HepG2 (cell line): ENCODE measurements around the gene DLG2. TPM values are rescaled to one million over a fixed set of nuclear protein-coding genes. Genes with fewer than 3 reads are reported as not detected.

Experiments used
- ATAC-seq: fragments of 200-7000 bp; cut with Tn5 transposase; 3 replicates; pipeline ENCODE4 v1.9.1; 2020; ENCODE audit warnings: mild to moderate bottlenecking, moderate library complexity
- BruUV-seq: library from RNA; stranded (reverse); fragments of 400-500 nt; replicated peaks from 2 replicates; lab custom pipeline; 2021; lab: Mats Ljungman, UMichigan
- CTCF ChIA-PET: fragments of 300-600 bp; formaldehyde crosslinking; extraction: SDS; loops from one replicate; lab custom pipeline; 2021; ENCODE audit warnings: low total read pairs, inconsistent platforms, low intra/inter-chr PET ratio; lab: Yijun Ruan, JAX
- POLR2A ChIA-PET: fragments of 350-600 bp; sonication (Branson Sonifier 250); formaldehyde crosslinking; loops from one replicate; lab custom pipeline; 2020; ENCODE audit warnings: antibody characterized with exemption, inconsistent platforms; lab: Yijun Ruan, JAX
- DNase-seq: peaks from one replicate; pipeline ENCODE4 v3.0.0-alpha.2; 2015; ENCODE audit warnings: low spot score
- FAIRE-seq: peaks from 3 replicates; lab custom pipeline; 2011; peaks lifted over from hg19 to GRCh38; lab: Jason Lieb, UNC
- H2AFZ ChIP-seq: one replicate; pipeline ENCODE4 v1.6.1; 2011; ENCODE audit warnings: low read length, inconsistent platforms
- H3K27ac ChIP-seq: fragments of 300-600 bp; 3 replicates; pipeline ENCODE4 v1.8.0; 2011; ENCODE audit warnings: mixed run types, mild to moderate bottlenecking, mixed read lengths, low read length, inconsistent platforms; ENCODE audit not compliant: insufficient read depth; ENCODE audit errors: extremely low read length
- H3K27me3 ChIP-seq, 2 experiments: fragments of 200-600 bp in 1 of 2; 2 replicates in 1 of 2; 3 replicates in 1 of 2; pipeline versions ENCODE4 v1.6.0 to v1.8.0; 2011; ENCODE audit warnings: low read length in 2 of 2, mild to moderate bottlenecking in 2 of 2, moderate library complexity in 2 of 2, inconsistent platforms in 1 of 2; ENCODE audit not compliant: insufficient read depth in 2 of 2, control insufficient read depth in 1 of 2
- H3K36me3 ChIP-seq, 2 experiments: fragments of 200-600 bp in 1 of 2; replicated peaks in 1 of 2; 2 replicates in 1 of 2; 3 replicates in 1 of 2; pipeline versions ENCODE4 v1.5.1 to v1.8.0; 2011; ENCODE audit warnings: low read length in 2 of 2, inconsistent platforms in 1 of 2; ENCODE audit not compliant: insufficient read depth in 2 of 2, control insufficient read depth in 1 of 2
- H3K4me1 ChIP-seq: 2 replicates; pipeline ENCODE4 v1.5.1; 2012; ENCODE audit warnings: low read length, inconsistent platforms; ENCODE audit not compliant: insufficient read depth
- H3K4me2 ChIP-seq: 2 replicates; pipeline ENCODE4 v1.6.0; 2011; ENCODE audit warnings: low read depth, low read length, inconsistent platforms
- H3K4me3 ChIP-seq, 3 experiments: fragments of 200-600 bp in 1 of 3; sonication (generic), shearing (Covaris generic) in 1 of 3; replicated peaks in 1 of 3; 2 replicates each; pipeline ENCODE4 v1.5.1; 2011 to 2016; ENCODE audit warnings: low read length in 3 of 3, inconsistent platforms in 2 of 3, low read depth in 2 of 3, mild to moderate bottlenecking in 2 of 3, control low read depth in 1 of 3, mixed read lengths in 1 of 3; ENCODE audit not compliant: insufficient read depth in 1 of 3
- H3K79me2 ChIP-seq: one replicate; pipeline ENCODE4 v1.6.1; 2011; ENCODE audit warnings: low read length, inconsistent platforms; ENCODE audit not compliant: insufficient read depth
- H3K9ac ChIP-seq: 2 replicates; pipeline ENCODE4 v1.6.0; 2011; ENCODE audit warnings: mild to moderate bottlenecking, low read depth, low read length, inconsistent platforms; ENCODE audit not compliant: insufficient read depth
- H3K9me3 ChIP-seq: 2 replicates; pipeline ENCODE4 v1.5.1; 2012; ENCODE audit warnings: mild to moderate bottlenecking, low read length
- H4K20me1 ChIP-seq: 2 replicates; pipeline ENCODE4 v1.6.0; 2011; ENCODE audit warnings: inconsistent platforms, mild to moderate bottlenecking, low read length, moderate library complexity; ENCODE audit not compliant: insufficient read depth
- CBX2 ChIP-seq, 2 experiments: fragments of 200-600 bp in 1 of 2; sonication (generic); formaldehyde crosslinking in 1 of 2; IDR thresholded peaks; 2 replicates each; pipeline versions ENCODE4 v1.7.0 to v1.8.1; 2018 to 2022; ENCODE audit warnings: low read depth in 2 of 2, low read length in 1 of 2, mild to moderate bottlenecking in 1 of 2, missing genetic modification reagents in 1 of 2
- E2F1 ChIP-seq: sonication (generic); formaldehyde crosslinking; IDR thresholded peaks from 2 replicates; pipeline ENCODE4 v1.5.0; 2020; ENCODE audit warnings: missing genetic modification reagents
- ELF4 ChIP-seq: sonication (generic); formaldehyde crosslinking; IDR thresholded peaks from 2 replicates; pipeline ENCODE4 v1.5.0; 2020; ENCODE audit warnings: missing genetic modification reagents, mild to moderate bottlenecking, moderate library complexity, borderline replicate concordance
- KIAA2018 ChIP-seq: sonication (generic); formaldehyde crosslinking; IDR thresholded peaks from 2 replicates; pipeline ENCODE4 v1.5.0; 2020; ENCODE audit warnings: mild to moderate bottlenecking, missing genetic modification reagents, borderline replicate concordance
- RCOR2 ChIP-seq: IDR thresholded peaks from 2 replicates; pipeline ENCODE4 v1.6.1; 2016; ENCODE audit warnings: missing biosample characterization, missing genetic modification reagents
- SAP130 ChIP-seq: IDR thresholded peaks from 2 replicates; pipeline ENCODE4 v1.6.1; 2016; ENCODE audit warnings: low read depth
- WGBS: methylation state at CpG from one replicate; pipeline ENCODE4 v1.1.6; 2017; ENCODE audit warnings: low lambda C conversion rate; 5-methylcytosine and 5-hydroxymethylcytosine counted together
- in situ Hi-C: cut with HindIII; loops from 2 replicates; pipeline ENCODE4 v1.10.0; 2017; ENCODE audit warnings: low pct_unique_long_range_greater_than_20kb; ENCODE audit not compliant: extremely low pct_ligation_motif_present
- intact Hi-C: fragments of 100-400 bp; cut with micrococcal nuclease; formaldehyde crosslinking; loops from one replicate; pipeline ENCODE4 v1.10.0; 2022; ENCODE audit not compliant: unreplicated experiment
- polyA plus RNA-seq, 8 experiments: library from polyadenylated mRNA; depleted of rRNA in 3 of 8; stranded (reverse) in 7 of 8; unstranded in 1 of 8; fragments of >200 nt; fragmentation: Illumina TruSeq in 4 of 8; extraction: Trizol in 4 of 8; gene quantifications; 2 replicates each; pipeline versions ENCODE4 v1.2.1 to v1.2.3, GENCODE V29; 2011 to 2016; ENCODE audit warnings: low read depth in 4 of 8, missing spikeins in 1 of 8, mixed read lengths in 1 of 8; ENCODE audit not compliant: insufficient read depth in 1 of 8
- total RNA-seq, 5 experiments: library from RNA; depleted of rRNA; stranded (reverse); fragments of >200 nt; fragmentation: Illumina TruSeq; extraction: Trizol; gene quantifications; 2 replicates each; pipeline ENCODE4 v1.2.3, GENCODE V29; 2016; ENCODE audit warnings: low read depth in 1 of 5

The DLG2 gene
- total and polyA plus RNA-seq, 2 of the 13 experiments (the other 11 are each of a cell fraction or from before 2014, with no cell fraction given): 0.46 to 1.0 TPM

DNA sequence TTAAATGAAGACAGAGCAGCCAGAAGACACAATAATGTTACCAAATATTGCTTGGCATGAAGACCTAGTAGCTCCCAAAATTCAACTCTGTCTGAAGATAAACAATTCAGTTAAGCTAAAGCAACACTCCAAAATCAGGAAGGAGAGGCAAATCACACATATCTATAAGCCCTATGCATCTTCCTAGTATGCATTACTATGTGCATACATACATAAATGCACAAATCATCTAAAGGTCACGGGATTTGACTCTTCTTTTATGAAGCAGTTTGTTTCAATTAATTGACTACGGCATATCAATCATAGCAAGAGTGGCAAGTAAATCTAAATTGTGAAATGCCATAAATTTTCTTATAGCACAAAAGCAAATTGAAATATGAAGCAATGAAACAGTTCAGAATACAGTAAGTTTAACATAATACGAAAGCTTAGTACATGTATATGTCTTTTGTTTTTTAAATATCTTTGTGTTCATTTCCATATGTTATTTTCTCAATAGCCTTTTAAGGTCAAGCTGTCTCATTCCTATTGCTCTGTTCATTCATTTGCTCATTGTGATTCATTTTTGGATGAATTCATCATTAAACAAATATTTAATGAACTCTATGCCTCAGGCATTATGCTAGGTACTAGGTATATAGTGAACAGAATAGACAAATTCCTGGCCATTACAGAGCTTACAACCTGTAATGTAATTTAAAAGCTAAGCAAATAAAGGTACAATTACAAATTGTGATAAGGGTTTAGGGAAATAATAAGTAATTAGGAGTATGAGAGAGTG is 540.5 kb downstream of the DLG2 start:
- TF ChIP-seq ELF4 (no peak), E2F1 (CRISPR knock-in tag) (no peak), RCOR2 (CRISPR knock-in tag) (no peak)
- WGBS: 2% methylated on average over 3 of the region's 3 CpGs
- Histone ChIP-seq H4K20me1 (no peaks in the 10 kb centered on the region), H3K9ac (no peak overlapping the region), H3K27me3 (no peaks in the 10 kb centered on the region), H3K27ac (no peak overlapping the region), H3K9me3 (peaks cover 20% of the 10 kb centered on the region), H2AFZ (no peak overlapping the region), H3K4me3 (no peak overlapping the region), H3K36me3 (no peaks in the 10 kb centered on the region), H3K4me2 (no peak overlapping the region), H3K4me1 (no peaks in the 10 kb centered on the region), H3K79me2 (no peaks in the 10 kb centered on the region)
- in situ Hi-C loops (no loop called here), intact Hi-C loops (no loop called here)
- BruUV-seq: no TSS peak
- DNase-seq (no peak), ATAC-seq (no peak), FAIRE-seq (no peak)
- ChIA-PET CTCF (no interaction called here), POLR2A (no interaction called here)

DNA sequence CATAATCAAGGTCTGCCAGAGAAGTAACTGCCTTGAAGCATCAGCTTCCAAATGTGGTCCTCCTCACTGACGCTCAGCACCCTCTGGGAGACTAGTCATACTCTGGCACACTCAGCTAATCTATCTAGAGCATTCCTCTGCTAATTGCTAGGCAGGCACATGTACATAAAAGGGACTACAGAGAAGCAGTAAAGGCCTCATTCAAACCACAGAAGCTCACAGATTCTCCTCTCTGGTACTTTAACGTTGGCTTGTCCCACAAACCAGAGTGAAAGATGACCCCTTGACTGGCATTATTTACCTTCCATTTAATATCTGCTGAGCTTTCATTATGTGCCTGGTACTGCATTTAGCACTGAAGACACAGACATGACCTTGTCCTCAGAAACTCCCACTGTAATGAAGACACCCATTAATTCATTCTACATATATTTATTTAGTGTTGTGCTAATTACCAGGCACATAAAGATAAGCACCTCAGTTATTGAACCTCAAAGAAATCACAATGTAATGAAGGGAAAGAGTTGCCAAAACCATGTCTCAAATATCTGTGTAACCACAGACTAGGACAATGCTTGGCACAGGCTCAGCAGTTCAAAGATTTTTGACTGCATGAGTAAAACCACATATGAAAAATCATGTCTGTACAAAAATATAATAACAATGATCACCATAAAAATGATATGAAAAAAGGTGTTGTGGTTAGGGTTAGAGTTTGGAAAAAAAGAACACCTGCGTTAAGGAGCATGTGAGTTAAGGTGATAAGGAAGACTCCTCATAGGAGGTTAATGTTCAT is 550.4 kb downstream of the DLG2 start:
- POLR2A ChIA-PET: no interaction called here
- Histone ChIP-seq H3K9me3 (peaks cover 6% of the 10 kb centered on the region; the same call in 1 of the 2 replicates), H3K4me3 (no peak overlapping the region), H3K4me1 (no peaks in the 10 kb centered on the region), H3K79me2 (no peaks in the 10 kb centered on the region), H3K36me3 (no peaks in the 10 kb centered on the region), H3K27me3 (no peaks in the 10 kb centered on the region), H3K4me2 (no peak overlapping the region), H3K9ac (no peak overlapping the region), H2AFZ (no peak overlapping the region), H4K20me1 (no peaks in the 10 kb centered on the region), H3K27ac (no peak overlapping the region)
- ATAC-seq (no peak), FAIRE-seq (no peak), DNase-seq (no peak)
- BruUV-seq: no TSS peak
- CTCF ChIA-PET: no interaction called here
- 0% methylated on average over 2 of the region's 3 CpGs for WGBS
- intact Hi-C loops (no loop called here), in situ Hi-C loops (no loop called here)
- TF ChIP-seq SAP130 (CRISPR knock-in tag) (no peak), KIAA2018 (CRISPR knock-in tag) (no peak), CBX2 (IDR thresholded peaks at IDR 0.05; ENCODE audit: low read depth, low read length) (no peak), CBX2 (CRISPR knock-in tag; IDR thresholded peaks at IDR 0.05; ENCODE audit: low read depth) (no peak)
